ENCODE measurements around the gene CSF3R.
"Not testable (repeated sequence)": the region's sequence is repeated elsewhere in the genome, so short reads cannot be mapped to it uniquely, and the experiment has no call there.

GRCh38 chr1:36501911-36502310 lies 19.2 kb upstream of the CSF3R start:
- not testable (repeated sequence) for TF ChIP-seq POLR2A (IDR thresholded peaks at IDR 0.05; ENCODE audit: low read depth, low read length); TAF1 (IDR thresholded peaks at IDR 0.05; ENCODE audit: borderline replicate concordance, low read depth, low read length); POLR2AphosphoS5 (IDR thresholded peaks at IDR 0.05; ENCODE audit: low read depth, low read length)
